Activated naive CD8-positive, alpha-beta T cell treated with anti-CD3 and anti-CD28 coated beads for 36 hours (primary cell): Measurements from ENCODE around the gene HSPG2. TPM values are rescaled to one million over a fixed set of nuclear protein-coding genes. Genes with fewer than 3 reads are reported as not detected.

Source experiments
- DNase-seq: peaks from one replicate; pipeline ENCODE4 v3.0.0; 2021
- H3K27ac Mint-ChIP-seq: one replicate; pipeline ENCODE4 v1.8.0; 2022; ENCODE audit warnings: mild to moderate bottlenecking, moderate library complexity, mixed read lengths
- H3K27me3 Mint-ChIP-seq: one replicate; pipeline ENCODE4 v1.8.0; 2022; ENCODE audit warnings: mild to moderate bottlenecking, mixed read lengths
- H3K36me3 Mint-ChIP-seq: one replicate; pipeline ENCODE4 v1.8.0; 2021; ENCODE audit warnings: mild to moderate bottlenecking, mixed read lengths
- H3K4me1 Mint-ChIP-seq: one replicate; pipeline ENCODE4 v1.8.0; 2021; ENCODE audit warnings: mixed read lengths
- H3K4me3 Mint-ChIP-seq: one replicate; pipeline ENCODE4 v1.8.0; 2022; ENCODE audit warnings: mild to moderate bottlenecking, moderate library complexity, mixed read lengths
- H3K9me3 Mint-ChIP-seq: one replicate; pipeline ENCODE4 v1.8.0; 2022; ENCODE audit warnings: mixed read lengths
- total RNA-seq, 2 experiments: library from RNA; stranded (reverse); gene quantifications; one replicate each; pipeline ENCODE4 v1.2.3, GENCODE V29; 2021

Gene HSPG2
- total RNA-seq, 2 experiments from 2014 or later, result 11.0 to 11.6 TPM

GRCh38 chr1:21942464-21942863, 5.4 kb upstream of the HSPG2 start:
- H3K27me3 Mint-ChIP-seq, result peaks cover 9% of the 10 kb centered on the region

DNA sequence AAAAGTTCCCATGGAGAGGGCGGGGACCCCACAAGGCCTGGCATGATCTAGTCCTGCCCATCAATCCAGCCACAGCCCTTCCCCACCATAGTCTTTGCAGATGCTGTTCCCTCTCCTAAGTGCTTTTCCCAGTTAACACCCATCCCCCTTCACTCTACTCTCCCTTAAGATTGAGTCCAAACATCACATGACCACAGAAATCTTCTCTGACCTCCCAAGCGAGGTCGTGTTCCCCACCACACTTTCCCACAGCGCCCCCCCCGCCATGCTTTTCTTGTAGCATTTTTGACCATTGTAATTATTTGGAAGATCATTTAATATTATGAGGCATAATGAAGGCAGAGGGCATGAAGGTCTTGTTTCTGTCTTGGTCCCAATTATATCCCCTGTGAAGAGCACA, 4.3 kb upstream of the HSPG2 start:
- H3K4me3 Mint-ChIP-seq, result no peak overlapping the region
- H3K27ac Mint-ChIP-seq, result no peak overlapping the region
- peaks cover 6% of the 10 kb centered on the region for H3K4me1 Mint-ChIP-seq
- H3K27me3 Mint-ChIP-seq, result peaks cover 9% of the 10 kb centered on the region
- H3K9me3 Mint-ChIP-seq, result no peaks in the 10 kb centered on the region
- DNase-seq, result no peak
- H3K36me3 Mint-ChIP-seq, result no peaks in the 10 kb centered on the region

More at GRCh38 chr1:21942464-21942863, 5.4 kb upstream of the HSPG2 start:
- H3K36me3 Mint-ChIP-seq, result no peaks in the 10 kb centered on the region
- peaks cover 6% of the 10 kb centered on the region for H3K4me1 Mint-ChIP-seq
- no peak for DNase-seq
- no peak overlapping the region for H3K27ac Mint-ChIP-seq
- H3K4me3 Mint-ChIP-seq, result no peak overlapping the region
- no peaks in the 10 kb centered on the region for H3K9me3 Mint-ChIP-seq

DNA sequence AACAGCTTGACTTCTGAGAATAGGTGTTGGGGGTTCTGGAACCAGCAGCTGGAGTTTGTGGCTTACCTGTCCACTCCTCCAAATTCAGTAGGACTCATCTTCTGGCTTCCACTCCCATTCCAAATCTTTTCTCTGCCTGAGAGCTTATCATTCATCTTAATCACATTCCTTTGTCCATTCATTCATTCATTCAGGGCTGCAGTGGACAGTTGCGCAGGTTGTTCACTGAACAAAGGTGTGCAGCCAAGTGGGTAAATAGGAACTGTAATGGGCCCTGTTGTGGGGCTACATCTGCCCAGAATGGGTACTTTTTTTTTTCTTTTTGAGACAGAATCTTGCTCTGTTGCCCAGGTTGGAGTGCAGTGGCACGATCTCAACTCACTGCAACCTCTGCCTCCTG, 3.4 kb upstream of the HSPG2 start:
- Mint-ChIP-seq H3K27ac (no peak overlapping the region), H3K4me3 (no peak overlapping the region), H3K36me3 (no peaks in the 10 kb centered on the region), H3K27me3 (peaks cover 13% of the 10 kb centered on the region), H3K4me1 (peaks cover 6% of the 10 kb centered on the region), H3K9me3 (no peaks in the 10 kb centered on the region)
- no peak for DNase-seq

DNA sequence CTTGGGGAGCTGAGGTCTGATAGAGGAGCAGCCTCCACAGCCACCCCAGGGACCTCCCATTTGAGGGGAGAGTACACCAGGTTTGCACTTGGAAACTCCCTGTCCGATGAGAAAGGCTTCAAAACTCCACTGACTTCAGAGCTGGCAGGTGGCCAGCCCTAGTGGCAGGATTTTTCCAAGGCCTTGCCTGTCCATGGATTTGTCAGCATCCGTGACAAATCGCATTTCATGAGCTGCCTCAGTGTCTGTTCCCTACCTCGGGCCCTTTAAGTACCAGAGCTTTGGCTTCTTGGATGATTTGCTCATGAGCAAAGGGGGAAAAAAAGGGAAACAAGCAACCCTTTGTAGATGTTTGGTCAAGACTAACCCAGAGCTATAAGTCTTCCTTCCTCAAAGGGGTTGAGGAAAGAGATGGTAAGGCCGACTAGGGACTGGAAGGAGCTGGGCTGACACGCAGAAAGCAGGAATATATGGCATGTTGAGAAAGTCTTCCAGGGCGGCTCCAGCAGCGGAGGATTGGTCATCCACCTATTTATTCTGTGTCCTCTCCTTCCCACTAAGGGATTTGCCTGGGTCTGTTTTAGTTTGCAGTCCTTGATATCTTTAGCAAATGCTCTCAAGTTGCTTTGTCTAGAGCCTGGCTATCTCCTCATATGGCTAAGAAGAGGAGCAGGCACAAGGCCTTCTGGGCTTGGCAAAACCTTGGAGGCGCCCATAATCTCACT, 2.7 kb upstream of the HSPG2 start:
- H3K9me3 Mint-ChIP-seq, result no peaks in the 10 kb centered on the region
- H3K4me1 Mint-ChIP-seq, result peaks cover 6% of the 10 kb centered on the region
- H3K27me3 Mint-ChIP-seq, result peaks cover 15% of the 10 kb centered on the region
- H3K36me3 Mint-ChIP-seq, result no peaks in the 10 kb centered on the region
- no peak overlapping the region for H3K27ac Mint-ChIP-seq
- no peak overlapping the region for H3K4me3 Mint-ChIP-seq
- no peak for DNase-seq

DNA sequence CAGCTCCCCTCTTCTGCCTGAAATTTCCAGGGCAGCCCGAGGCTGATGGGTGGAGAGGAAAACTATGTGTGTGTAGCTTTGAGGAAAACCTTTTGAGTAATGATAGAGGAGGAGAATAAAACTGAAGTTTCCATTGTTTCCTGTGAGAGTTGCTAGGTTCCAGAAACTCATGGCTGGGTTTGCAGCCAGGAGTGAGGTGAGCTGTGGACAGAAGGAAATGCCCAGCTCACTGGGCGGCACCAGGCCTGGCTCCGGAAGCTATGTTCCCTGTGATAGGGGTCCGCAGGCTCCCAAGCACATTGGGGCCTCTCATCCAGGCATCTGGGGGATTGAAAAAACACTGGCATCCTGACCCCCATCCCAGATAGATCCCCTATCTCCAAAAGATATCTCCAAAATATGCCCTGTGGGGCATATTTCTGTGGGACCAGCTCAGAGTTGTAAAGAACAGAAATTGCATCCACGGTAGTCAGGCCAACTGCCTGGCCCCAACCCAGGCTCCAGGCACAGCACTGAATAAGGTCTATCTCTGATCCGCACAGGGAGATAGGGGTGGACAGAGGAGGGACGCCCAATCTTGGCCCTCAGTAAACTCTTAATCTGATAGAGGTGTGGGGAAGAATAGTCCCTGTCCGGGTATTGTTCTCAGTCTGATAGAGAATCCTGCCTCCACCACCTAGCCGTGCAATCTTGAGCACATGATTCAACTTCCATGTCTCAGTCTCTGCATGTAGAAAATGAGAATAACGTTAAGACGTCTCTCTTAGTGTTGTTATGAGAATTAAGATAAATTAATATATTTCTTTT, 1.8 kb upstream of the HSPG2 start:
- no peaks in the 10 kb centered on the region for H3K9me3 Mint-ChIP-seq
- H3K36me3 Mint-ChIP-seq, result no peaks in the 10 kb centered on the region
- H3K27ac Mint-ChIP-seq, result no peak overlapping the region
- H3K4me3 Mint-ChIP-seq, result peak overlapping the region; percentile 79
- DNase-seq, result no peak
- peaks cover 15% of the 10 kb centered on the region for H3K27me3 Mint-ChIP-seq
- H3K4me1 Mint-ChIP-seq, result peaks cover 9% of the 10 kb centered on the region

DNA sequence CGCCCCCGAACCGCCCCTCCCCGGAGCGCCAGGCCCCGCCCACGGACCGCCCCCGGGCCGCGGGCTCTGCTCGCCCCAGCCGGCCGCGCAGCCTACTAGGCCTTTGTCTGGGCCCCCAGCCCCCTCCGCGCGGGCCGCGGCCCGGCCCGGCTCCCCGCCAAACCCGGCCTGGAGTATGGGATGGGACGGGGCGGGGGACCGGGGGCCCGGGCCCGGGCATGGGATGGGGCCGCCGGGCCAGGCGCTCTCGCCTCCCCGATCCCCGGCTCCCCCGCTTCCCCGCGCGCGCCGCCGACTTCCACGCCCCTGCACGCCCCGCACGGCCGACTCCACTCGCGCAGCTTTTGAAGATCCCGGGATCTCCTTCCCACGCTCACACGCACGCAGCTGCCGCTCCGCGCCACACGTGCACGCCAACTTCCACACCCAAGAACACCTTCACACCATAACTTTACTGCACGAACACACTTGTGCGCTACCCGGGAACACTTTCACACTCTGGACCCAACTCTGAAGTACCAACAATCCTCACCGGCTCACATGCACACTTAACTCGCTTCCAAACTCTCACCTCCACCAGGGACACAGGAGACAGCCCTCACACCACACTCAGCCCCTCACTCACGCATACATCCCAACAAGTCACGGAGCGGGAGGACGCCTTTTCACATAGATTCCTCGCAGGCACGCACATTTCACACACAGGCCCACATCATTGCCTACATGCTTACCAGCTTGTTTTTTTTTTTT, 437 bp upstream of the HSPG2 start:
- no peaks in the 10 kb centered on the region for H3K9me3 Mint-ChIP-seq
- H3K36me3 Mint-ChIP-seq, result no peaks in the 10 kb centered on the region
- peak overlapping the region; percentile 44 for H3K27ac Mint-ChIP-seq
- H3K27me3 Mint-ChIP-seq, result peaks cover 15% of the 10 kb centered on the region
- H3K4me3 Mint-ChIP-seq, result peak overlapping the region; percentile 79
- H3K4me1 Mint-ChIP-seq, result peaks cover 11% of the 10 kb centered on the region
- DNase-seq, result peak; percentile 75

DNA sequence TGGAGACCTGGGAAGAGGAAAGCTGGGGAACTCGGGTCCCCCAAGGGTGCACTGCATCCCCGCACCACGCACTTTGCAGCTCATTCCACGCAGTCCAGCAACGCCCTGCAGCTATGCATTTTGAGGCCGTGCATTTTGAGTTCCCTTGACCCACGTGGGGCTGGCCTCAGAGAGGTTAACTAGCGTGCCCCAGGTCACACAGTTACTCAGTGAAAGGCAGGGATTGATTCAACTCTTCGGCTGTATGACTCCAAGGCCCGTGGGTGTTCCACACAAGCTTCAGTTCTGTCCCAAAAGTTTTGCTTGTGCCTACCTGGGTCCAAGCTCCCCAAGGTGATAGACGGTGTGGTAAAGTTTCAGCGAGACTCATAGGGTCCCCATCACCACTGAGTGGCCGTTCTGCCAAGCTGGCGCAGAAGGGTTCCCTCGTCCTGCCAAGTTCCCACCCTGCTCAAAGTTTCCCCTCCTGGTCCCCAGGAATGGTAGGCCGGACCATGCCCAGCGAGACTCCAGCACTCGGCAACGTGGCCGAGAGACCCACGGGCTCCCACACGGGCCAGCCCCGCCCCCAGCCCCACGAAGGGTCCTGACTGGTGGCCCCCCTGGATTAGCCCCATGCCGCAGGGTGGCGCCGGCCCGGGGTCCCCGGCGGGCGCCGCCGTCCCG, 611 bp downstream of the HSPG2 start:
- peak overlapping the region; percentile 70 for H3K4me3 Mint-ChIP-seq

GRCh38 chr1:21935891-21936365, 1.2 kb downstream of the HSPG2 start:
- Mint-ChIP-seq H3K4me1 (peaks cover 11% of the 10 kb centered on the region), H3K9me3 (no peaks in the 10 kb centered on the region), H3K27me3 (peaks cover 15% of the 10 kb centered on the region), H3K27ac (no peak overlapping the region), H3K4me3 (peak overlapping the region; percentile 70), H3K36me3 (no peaks in the 10 kb centered on the region)
- DNase-seq, result no peak

More for the DNA sequence above, 611 bp downstream of the HSPG2 start:
- Mint-ChIP-seq H3K27ac (no peak overlapping the region), H3K4me1 (peaks cover 11% of the 10 kb centered on the region), H3K27me3 (peaks cover 15% of the 10 kb centered on the region), H3K9me3 (no peaks in the 10 kb centered on the region), H3K36me3 (no peaks in the 10 kb centered on the region)
- DNase-seq, result no peak

DNA sequence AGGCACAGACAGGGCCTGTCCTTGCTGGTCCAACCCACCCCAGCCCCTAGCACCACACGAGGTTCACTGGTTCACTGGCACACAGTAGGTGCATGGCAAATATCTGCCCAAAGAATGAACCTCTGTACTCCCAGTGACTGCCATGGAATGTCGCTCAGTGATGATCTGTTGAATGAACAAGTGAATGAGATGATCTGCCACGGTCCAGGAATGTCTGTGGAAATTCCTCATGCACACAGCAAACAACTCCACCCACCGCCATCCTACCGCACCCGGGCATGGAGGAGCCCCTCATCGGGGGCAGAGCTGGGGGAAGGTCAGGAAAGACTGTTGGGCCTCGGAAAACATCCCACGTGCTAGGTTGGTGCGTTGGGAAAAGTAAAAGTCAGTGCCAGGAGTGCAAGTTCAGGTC, 1.7 kb downstream of the HSPG2 start:
- Mint-ChIP-seq H3K27me3 (peaks cover 15% of the 10 kb centered on the region), H3K36me3 (no peaks in the 10 kb centered on the region), H3K4me1 (peaks cover 11% of the 10 kb centered on the region), H3K4me3 (peak overlapping the region; percentile 70), H3K27ac (no peak overlapping the region), H3K9me3 (no peaks in the 10 kb centered on the region)
- no peak for DNase-seq

- no peak for DNase-seq
- Mint-ChIP-seq H3K27ac (no peak overlapping the region), H3K36me3 (no peaks in the 10 kb centered on the region), H3K4me3 (no peak overlapping the region), H3K4me1 (peaks cover 11% of the 10 kb centered on the region), H3K27me3 (peaks cover 15% of the 10 kb centered on the region), H3K9me3 (no peaks in the 10 kb centered on the region)
Observed at GRCh38 chr1:21933397-21934248, 3.5 kb downstream of the HSPG2 start.

DNA sequence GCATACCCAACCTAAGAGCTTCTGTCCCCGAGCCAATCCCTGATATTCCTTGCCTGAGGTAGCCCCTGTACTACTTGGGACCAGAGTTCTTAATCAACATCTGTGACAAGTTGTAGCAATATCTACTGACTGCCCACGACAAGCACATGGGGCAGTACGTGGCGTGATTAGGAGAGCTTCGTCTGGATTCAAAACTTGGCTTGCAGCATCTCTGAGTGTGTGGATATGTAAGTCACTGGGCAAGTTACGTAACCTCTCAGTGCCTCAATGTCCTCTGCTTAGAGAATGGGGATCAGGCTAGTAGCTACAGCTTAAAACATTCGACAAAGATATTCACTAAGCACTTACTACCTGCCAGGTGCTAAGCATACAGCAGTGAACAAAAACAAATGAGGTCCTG, 5.0 kb downstream of the HSPG2 start:
- Mint-ChIP-seq H3K27me3 (peaks cover 7% of the 10 kb centered on the region), H3K27ac (no peak overlapping the region), H3K36me3 (no peaks in the 10 kb centered on the region), H3K4me3 (no peak overlapping the region), H3K9me3 (no peaks in the 10 kb centered on the region), H3K4me1 (peaks cover 5% of the 10 kb centered on the region)
- no peak for DNase-seq

DNA sequence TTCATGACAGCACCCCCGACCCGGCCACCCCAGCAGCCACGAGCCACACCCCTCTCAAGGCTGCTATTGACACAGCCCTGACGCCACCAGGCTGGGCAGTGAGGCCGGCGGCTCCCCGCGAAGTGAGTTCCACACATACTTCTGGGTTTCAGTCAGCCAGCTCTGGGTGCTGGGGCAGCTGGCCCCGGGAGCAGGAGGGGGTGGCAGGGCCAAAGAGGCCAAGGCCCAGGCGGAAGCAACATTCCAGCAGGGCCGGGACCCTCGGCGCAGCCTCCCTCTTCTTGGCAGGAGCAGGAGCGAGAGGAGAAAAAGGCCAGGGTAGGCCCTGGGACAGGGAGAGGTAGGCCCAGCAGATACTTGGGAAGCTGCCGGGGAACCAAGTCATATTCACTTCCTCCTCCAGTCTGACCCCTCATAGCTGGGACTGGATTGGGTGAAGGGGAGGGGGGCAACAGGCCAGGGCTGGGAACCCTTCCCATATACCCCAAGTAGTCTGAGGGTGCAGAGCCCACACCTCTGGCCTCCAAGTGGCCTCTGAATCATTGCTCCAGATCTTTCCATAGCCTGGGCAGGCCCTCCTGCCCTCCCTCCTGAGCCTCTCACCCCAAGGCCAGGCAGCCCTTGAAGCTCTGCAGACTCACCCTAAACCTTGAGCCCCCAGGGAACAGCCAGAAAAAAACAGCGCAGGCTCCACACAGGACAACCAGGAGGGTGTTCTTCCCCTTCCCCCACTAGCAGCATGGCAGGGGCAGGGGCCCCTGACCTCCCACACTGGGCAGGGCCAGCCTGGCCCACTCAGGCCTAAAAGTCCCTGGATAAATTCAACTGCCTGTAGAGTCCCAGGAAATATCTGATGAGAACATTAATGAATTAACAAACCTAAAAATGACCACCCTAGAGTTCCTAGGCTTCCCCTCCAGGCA, 5.7 kb downstream of the HSPG2 start:
- H3K4me1 Mint-ChIP-seq, result peaks cover 5% of the 10 kb centered on the region
- no peak overlapping the region for H3K4me3 Mint-ChIP-seq
- no peak for DNase-seq
- no peaks in the 10 kb centered on the region for H3K9me3 Mint-ChIP-seq
- no peak overlapping the region for H3K27ac Mint-ChIP-seq
- no peaks in the 10 kb centered on the region for H3K36me3 Mint-ChIP-seq
- H3K27me3 Mint-ChIP-seq, result peaks cover 7% of the 10 kb centered on the region

- Mint-ChIP-seq H3K27me3 (peaks cover 4% of the 10 kb centered on the region), H3K4me1 (peaks cover 5% of the 10 kb centered on the region), H3K4me3 (no peak overlapping the region), H3K9me3 (no peaks in the 10 kb centered on the region), H3K27ac (no peak overlapping the region), H3K36me3 (no peaks in the 10 kb centered on the region)
- DNase-seq, result no peak
Observed at GRCh38 chr1:21930629-21931170, 6.4 kb downstream of the HSPG2 start.
